G401.6 (cell line): Measurements from ENCODE around the gene ANKRD6.
"Not testable (repeated sequence)": the region's sequence is repeated elsewhere in the genome, so short reads cannot be mapped to it uniquely, and the experiment has no call there.

Experiments
- FAIRE-seq: peaks from 2 replicates; lab custom pipeline; 2012; peaks lifted over from hg19 to GRCh38; lab: Jason Lieb, UNC

The ANKRD6 gene

DNA sequence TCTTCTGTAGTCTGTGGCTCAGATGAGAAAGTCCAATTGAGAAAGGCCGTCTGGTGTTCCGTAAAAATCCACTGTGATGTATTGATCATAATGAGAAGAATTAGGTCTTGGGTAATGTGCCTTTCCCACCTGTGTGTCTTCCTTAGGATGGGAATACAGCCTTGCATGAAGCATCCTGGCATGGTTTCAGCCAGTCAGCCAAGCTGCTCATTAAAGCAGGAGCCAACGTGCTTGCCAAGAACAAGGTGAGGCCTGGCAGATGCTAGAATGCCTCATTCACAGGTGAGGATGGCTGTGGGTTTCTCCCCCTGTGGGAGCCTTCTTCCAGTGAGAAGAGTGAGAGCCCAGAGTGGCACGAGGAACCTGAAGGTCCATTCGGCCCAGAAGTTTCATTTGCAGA, 172.9 kb downstream of the ANKRD6 start:
- FAIRE-seq, result no peak

GRCh38 chr6:89610149-89610642, 177.2 kb downstream of the ANKRD6 start:
- no peak for FAIRE-seq

DNA sequence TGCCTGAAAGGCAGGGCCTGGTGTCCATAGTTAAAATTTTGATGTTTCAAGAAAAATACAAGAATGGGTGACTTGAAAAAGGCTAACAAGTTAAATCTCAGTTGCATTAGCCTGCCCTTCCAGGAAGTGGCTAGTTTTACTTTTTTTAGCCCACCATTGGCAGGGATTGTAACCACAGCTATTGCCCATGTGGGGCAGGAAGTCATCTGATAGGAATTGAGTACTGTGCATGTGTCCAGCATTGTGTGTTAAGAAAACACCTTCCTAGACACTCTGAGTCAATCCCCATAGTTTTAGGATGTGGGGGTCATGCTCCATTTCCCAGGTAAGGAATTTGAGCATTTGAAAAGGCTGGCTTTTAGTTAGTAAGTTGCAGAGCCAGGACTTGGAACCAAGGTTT, 178.7 kb downstream of the ANKRD6 start:
- FAIRE-seq, result no peak

- no peak for FAIRE-seq
These were observed 179.2 kb downstream of the ANKRD6 start for GRCh38 chr6:89612121-89612520.

GRCh38 chr6:89613790-89614189, 180.8 kb downstream of the ANKRD6 start:
- FAIRE-seq, result no peak

DNA sequence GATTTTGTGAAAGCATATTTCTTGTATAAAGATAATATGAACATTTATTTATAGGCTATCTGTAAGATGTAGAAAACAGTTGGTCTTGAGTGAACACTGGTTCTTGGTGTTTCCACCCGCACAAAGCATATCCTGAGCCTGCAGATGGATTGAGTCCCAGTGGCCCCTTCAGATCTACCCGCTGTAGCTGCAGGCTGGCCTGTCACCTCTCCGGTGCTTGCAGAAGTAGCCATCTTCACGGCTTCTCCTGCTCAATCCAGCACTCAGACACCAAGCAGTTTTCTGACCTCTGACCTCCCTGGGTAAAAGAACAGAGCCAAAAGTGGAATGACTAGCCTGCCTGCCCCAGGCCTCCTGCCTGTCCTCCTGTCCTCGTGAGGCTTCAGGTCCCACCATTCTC, 182.9 kb downstream of the ANKRD6 start:
- FAIRE-seq, result no peak

- FAIRE-seq, result no peak
These were observed 183.6 kb downstream of the ANKRD6 start for GRCh38 chr6:89616531-89616930.

- FAIRE-seq, result no peak
These were observed 185.1 kb downstream of the ANKRD6 start for GRCh38 chr6:89618026-89618425.

DNA sequence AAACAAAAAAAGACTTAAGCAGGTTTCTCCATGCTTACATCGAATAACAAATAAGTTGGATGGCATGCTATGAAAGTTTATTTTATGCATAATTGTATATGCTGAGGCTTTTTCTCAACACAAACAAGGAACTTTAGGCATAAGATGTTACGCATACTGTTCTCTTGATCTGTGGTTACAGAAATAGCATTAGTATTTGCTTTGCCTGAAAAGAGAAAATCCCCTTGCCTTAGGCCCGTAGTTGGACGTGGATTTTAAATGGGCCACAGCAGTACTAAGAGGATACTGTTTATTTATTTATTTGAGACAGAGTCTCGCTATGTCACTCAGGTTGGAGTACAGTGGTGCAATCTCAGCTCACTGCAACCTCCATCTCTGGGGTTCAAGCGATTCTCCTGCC, 186.6 kb downstream of the ANKRD6 start:
- no peak for FAIRE-seq

DNA sequence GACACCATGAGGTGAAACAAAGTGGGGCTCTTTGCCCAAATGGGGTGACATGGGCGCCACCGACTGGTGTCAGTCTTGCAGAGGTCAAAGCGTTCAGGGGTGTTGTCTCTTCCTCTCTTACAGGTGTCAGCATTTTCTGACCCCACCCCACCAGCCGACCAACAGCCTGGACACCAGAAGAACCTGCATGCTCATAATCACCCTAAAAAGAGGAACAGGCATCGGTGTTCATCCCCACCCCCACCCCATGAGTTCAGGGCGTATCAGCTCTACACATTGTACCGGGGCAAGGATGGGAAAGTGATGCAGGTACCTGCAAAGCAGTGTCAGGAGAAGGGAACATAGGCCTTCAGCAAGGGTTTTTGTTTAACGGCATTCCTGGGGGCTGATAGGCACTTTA, 190.8 kb downstream of the ANKRD6 start:
- FAIRE-seq, result no peak

DNA sequence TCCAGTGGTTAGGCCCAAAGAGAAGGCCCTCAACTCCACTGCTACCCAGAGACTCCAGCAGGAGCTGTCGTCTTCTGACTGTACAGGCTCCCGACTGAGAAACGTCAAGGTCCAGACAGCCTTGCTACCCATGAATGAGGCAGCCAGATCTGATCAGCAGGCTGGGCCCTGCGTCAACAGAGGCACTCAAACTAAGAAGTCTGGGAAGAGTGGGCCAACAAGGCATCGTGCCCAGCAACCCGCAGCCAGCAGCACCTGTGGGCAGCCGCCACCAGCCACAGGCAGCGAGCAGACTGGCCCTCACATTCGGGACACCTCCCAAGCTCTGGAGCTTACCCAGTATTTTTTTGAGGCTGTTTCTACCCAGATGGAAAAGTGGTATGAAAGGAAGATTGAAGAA, 197.5 kb downstream of the ANKRD6 start:
- FAIRE-seq, result no peak

DNA sequence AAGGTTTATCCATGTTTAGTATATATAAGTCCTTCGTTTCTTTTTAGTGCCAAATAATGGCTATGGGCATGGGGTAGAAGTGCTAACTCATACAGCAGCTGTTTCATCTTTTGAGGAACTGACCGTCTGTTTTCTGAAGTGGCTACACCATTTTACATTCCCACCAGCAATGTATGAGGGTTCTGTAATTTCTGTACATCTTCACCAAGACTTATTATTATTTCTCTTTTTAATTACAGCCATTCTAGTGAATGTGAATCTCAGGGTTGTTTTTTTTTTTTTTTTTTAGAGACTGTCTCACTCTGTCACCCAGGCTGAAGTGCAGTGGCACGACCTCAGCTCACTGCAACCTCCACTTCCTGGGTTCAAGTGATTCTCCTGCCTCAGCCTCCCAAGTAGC, 203.5 kb downstream of the ANKRD6 start:
- not testable (repeated sequence) for FAIRE-seq

- FAIRE-seq, result no peak
These were observed 205.0 kb downstream of the ANKRD6 start for GRCh38 chr6:89637960-89638319.

DNA sequence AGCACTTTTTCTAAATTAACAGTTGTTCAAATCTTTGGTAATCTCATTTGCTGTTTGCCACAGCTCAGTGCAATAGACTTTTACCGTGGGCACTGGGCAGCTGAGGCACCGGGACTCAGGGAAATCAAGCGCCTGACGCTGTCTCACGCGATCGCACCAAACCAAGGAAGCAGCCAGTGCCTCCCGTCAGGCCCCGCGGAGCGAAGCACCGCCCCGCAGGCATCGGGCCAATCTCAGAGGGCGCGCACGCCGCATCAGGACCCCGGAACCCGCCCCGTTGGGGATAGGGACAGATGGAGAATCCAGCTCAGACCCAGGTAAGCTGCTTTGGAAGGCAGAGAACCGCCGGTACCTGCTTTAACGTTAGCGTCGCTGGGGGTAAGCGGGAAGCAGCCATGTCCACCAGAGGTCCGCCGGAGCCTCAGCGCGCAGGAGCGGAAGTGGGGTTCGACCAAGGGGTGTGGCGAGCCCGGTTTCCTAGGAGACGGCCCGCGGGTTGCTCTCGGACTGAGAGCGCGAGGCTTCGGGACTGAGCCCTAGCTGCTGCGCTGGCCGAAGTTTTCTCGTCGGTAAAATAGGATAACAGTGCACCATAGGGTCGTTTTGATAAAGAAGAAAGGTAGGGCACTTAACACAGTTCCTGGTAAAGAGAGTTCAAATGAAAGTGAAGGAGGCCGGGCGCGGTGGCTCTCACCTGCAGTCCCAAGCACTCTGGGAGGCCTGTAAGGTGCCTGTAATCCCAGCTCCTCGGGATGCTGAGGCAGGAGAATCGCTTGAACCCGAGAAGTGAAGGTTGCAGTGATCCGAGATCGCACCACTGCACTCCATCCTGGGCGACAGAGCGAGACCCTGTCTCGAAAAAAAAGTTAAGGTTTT, 205.6 kb downstream of the ANKRD6 start, which contains the start of gene LYRM2:
Gene LYRM2, minus strand, starts transcription at position 428 of the 876 bp plus-strand sequence. Its CDS starts 31 bp downstream, at position 397.
- peak; percentile 91 for FAIRE-seq

DNA sequence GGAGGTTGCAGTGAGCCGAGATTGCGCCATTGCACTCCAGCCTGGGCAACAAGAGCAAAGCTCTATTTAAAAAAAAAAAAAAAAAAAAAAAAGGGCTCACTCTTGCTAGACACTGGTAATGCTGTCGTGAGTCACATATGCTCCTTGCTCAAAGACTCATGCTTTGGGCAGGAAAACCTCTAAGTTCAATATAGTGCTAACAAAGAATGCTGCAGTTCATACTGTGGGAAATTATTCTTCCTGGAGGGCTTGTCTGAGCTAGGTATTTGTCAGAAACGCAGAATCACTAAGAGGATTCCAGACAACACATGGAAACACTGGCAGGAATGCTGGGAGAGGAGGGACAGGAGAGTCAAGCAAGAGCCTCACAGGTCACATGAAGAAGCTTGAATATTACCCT, 207.9 kb downstream of the ANKRD6 start:
- FAIRE-seq, result no peak

GRCh38 chr6:89641581-89641980, 208.6 kb downstream of the ANKRD6 start:
- FAIRE-seq, result not testable (repeated sequence)

GRCh38 chr6:89642956-89643355, 210.0 kb downstream of the ANKRD6 start:
- FAIRE-seq, result no peak

DNA sequence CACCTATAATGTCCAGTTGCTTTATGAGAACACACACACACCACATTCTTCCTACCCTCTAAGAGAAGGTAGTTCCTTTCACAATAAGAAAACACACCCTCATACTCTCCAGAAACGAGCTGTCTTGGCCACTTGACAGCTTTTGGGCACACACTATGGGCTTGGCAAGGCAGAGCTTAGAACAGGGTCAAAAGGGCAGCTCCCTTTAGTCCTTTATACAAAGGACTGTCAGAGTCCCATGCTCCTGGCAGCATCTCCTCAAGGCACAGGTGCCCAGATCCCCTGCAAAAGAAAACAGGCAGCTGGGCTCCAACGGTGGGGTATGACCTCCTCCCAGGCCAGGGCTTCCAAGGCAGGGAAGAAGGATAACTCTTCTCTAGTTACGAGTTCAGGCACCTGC, 210.5 kb downstream of the ANKRD6 start:
- no peak for FAIRE-seq

DNA sequence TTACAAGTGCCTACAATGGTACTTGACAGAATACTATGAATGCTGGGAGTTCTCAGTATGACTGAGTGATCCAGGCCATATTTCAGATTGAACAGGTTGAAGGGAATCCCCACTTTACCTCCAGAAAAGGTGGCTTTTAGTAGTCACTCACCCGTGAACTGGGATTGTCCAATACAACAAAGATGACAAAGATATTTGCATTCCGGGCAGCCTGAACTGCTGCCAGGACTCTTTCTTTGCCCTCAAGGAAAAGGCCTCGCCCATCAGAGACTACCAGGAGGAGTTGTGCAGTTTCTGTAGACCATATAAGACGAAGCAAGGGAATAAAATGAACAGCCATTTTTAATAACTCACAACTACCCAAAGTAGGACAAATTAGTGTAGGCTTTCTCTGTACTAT, 211.9 kb downstream of the ANKRD6 start:
- FAIRE-seq, result no peak

- no peak for FAIRE-seq
These were observed 216.7 kb downstream of the ANKRD6 start for GRCh38 chr6:89649682-89650081.

DNA sequence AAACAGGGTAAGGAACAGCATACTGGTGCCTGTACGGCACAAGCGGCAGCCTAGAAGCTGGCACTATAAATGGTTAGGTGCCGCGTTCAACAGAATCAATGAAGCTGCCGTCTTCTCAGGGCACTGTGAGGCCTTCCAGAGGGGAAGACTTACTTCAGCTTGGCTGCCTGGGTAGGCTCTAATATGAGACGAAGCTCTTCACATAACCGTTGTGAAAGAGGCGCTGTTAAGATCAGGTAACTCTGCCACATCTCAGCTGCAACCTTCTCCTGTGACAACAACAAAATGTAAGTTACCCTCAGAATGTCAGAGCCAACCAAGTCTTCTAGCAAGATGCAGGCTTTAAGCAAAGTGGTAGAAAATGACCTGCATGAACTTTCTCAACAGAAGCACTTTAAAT, 217.6 kb downstream of the ANKRD6 start:
- FAIRE-seq, result no peak

DNA sequence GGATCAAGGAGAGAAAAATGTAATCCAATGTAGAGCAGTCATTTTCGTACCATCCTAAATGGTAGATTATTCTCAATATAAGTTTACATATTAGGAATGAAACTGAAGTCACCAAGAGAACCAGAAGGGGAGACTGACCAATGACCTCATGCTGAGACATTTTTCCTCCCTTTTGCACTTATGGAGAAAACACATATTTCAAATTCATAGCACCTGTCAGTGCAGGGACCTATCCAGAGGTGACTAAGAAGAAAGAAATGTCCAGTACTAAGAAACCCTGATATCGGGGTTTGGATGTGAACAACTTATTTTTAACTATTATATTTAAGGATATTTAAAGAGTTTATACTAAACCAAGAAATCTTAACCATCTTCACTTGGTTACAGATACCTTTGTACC, 222.2 kb downstream of the ANKRD6 start:
- FAIRE-seq, result no peak

DNA sequence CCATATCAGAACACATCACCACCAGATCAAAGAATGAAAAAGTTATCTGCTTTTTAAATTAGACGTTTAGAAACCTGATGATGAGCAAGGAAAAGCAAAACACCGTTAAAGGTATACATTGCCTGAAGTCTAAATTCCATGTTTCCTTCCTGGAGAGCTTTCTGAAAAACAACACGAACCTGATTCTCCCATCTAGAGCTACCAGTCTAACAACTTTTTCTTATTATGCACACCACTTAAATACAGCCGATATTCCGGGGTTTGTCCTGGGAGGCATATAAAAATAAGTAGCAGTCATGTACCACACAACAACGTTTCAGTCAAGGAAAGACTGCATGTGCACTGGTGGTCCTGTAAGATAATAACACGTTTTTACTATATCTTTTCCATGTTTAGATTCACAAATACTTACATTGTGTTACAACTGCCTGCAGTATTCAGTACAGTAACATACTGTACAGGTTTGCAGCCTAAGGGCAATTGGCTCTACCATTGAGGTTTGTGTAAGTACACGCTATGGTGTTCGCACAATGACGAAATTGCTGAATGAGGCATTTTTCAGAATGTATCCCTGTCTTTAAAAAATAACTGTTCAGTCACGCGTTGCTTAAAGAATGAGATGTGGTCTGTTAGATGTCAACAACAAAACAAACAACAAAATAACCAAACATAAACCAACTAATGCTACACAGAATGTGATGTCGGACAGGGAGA, 224.7 kb downstream of the ANKRD6 start:
- FAIRE-seq, result no peak

- FAIRE-seq, result no peak
These were observed 228.0 kb downstream of the ANKRD6 start for GRCh38 chr6:89660981-89661380.
